HepG2 (cell line): ENCODE data around the gene SEMA4F. TPM values are rescaled to one million over a fixed set of nuclear protein-coding genes. Genes with fewer than 3 reads are reported as not detected.

Experiments
- ARHGAP35 ChIP-seq: sonication (generic); formaldehyde crosslinking; IDR thresholded peaks from 2 replicates; pipeline ENCODE4 v1.9.0; 2022; ENCODE audit warnings: mild to moderate bottlenecking, inconsistent platforms, moderate library complexity, missing genetic modification reagents, borderline replicate concordance
- ARNT2 ChIP-seq: sonication (generic); formaldehyde crosslinking; IDR thresholded peaks from 2 replicates; pipeline ENCODE4 v1.8.0; 2022; ENCODE audit warnings: mild to moderate bottlenecking, low read depth, missing genetic modification reagents, moderate library complexity
- CEBPB ChIP-seq: IDR thresholded peaks from 2 replicates; pipeline ENCODE4 v1.6.1; 2011; ENCODE audit warnings: low read depth, low read length, improper control_type of control experiment, borderline replicate concordance
- EED ChIP-seq: sonication (generic); formaldehyde crosslinking; IDR thresholded peaks from 2 replicates; pipeline ENCODE4 v1.5.0; 2020; ENCODE audit warnings: mild to moderate bottlenecking, missing genetic modification reagents
- FLYWCH1 ChIP-seq: sonication (generic); formaldehyde crosslinking; IDR thresholded peaks from 2 replicates; pipeline ENCODE4 v1.8.1; 2023; ENCODE audit warnings: mild to moderate bottlenecking, missing genetic modification reagents
- HMGXB3 ChIP-seq: sonication (generic); formaldehyde crosslinking; IDR thresholded peaks from 2 replicates; pipeline ENCODE4 v1.4.0; 2020; ENCODE audit warnings: missing genetic modification reagents, borderline replicate concordance
- HNF4A ChIP-seq: sonication (generic); formaldehyde crosslinking; IDR thresholded peaks from 2 replicates; pipeline ENCODE4 v1.4.0; 2020; ENCODE audit warnings: missing genetic modification reagents
- IKZF4 ChIP-seq: sonication (generic); formaldehyde crosslinking; IDR thresholded peaks from 2 replicates; pipeline ENCODE4 v1.5.1; 2020; ENCODE audit warnings: borderline replicate concordance, mild to moderate bottlenecking, low read depth, missing genetic modification reagents; ENCODE audit errors: not compliant biosample characterization
- KDM3A ChIP-seq: IDR thresholded peaks from 2 replicates; pipeline ENCODE4 v1.6.1; 2018; ENCODE audit warnings: low read depth, missing compliant biosample characterization
- MEIS1 ChIP-seq: sonication (generic); formaldehyde crosslinking; IDR thresholded peaks from 2 replicates; pipeline ENCODE4 v1.9.0; 2021; ENCODE audit warnings: mild to moderate bottlenecking, missing genetic modification reagents, moderate library complexity, borderline replicate concordance
- MIXL1 ChIP-seq: IDR thresholded peaks from 2 replicates; pipeline ENCODE4 v1.6.1; 2016
- MXD4 ChIP-seq: IDR thresholded peaks from 2 replicates; pipeline ENCODE4 v1.6.1; 2016; ENCODE audit warnings: mild to moderate bottlenecking, missing biosample characterization, missing genetic modification reagents
- NCOA2 ChIP-seq: sonication (generic); formaldehyde crosslinking; IDR thresholded peaks from 2 replicates; pipeline ENCODE4 v1.8.0; 2022; ENCODE audit warnings: inconsistent platforms
- RBM22 ChIP-seq: fragments of 200-400 bp; formaldehyde crosslinking; optimal IDR thresholded peaks from 2 replicates; pipeline ENCODE3; 2017; ENCODE audit warnings: mild to moderate bottlenecking, low read length, moderate library complexity
- SP2 ChIP-seq: sonication (generic); formaldehyde crosslinking; IDR thresholded peaks from 2 replicates; pipeline ENCODE4 v1.5.1; 2020; ENCODE audit warnings: mild to moderate bottlenecking, missing genetic modification reagents
- SP4 ChIP-seq: sonication (generic); formaldehyde crosslinking; IDR thresholded peaks from 2 replicates; pipeline ENCODE4 v1.8.1; 2023; ENCODE audit warnings: mild to moderate bottlenecking, missing genetic modification reagents
- ZHX1 ChIP-seq: sonication (generic); formaldehyde crosslinking; IDR thresholded peaks from 2 replicates; pipeline ENCODE4 v1.8.1; 2022; ENCODE audit warnings: low read depth, mild to moderate bottlenecking, missing genetic modification reagents
- ZNF253 ChIP-seq: sonication (generic); formaldehyde crosslinking; IDR thresholded peaks from 2 replicates; pipeline ENCODE4 v1.8.0; 2022; ENCODE audit warnings: mild to moderate bottlenecking, missing genetic modification reagents, borderline replicate concordance
- ZNF337 ChIP-seq: sonication (generic); formaldehyde crosslinking; IDR thresholded peaks from 2 replicates; pipeline ENCODE4 v1.5.1; 2020; ENCODE audit warnings: missing genetic modification reagents, low read depth, mild to moderate bottlenecking, borderline replicate concordance
- ZNF367 ChIP-seq: sonication (generic); formaldehyde crosslinking; IDR thresholded peaks from 2 replicates; pipeline ENCODE4 v1.4.0; 2020; ENCODE audit warnings: missing genetic modification reagents, borderline replicate concordance
- ZNF446 ChIP-seq: sonication (generic); formaldehyde crosslinking; IDR thresholded peaks from 2 replicates; pipeline ENCODE4 v1.5.0; 2020; ENCODE audit warnings: mild to moderate bottlenecking, missing genetic modification reagents
- ZNF776 ChIP-seq: sonication (generic); formaldehyde crosslinking; IDR thresholded peaks from 2 replicates; pipeline ENCODE4 v1.4.0; 2020; ENCODE audit warnings: mild to moderate bottlenecking, missing genetic modification reagents
- ZNF790 ChIP-seq: sonication (generic); formaldehyde crosslinking; IDR thresholded peaks from 2 replicates; pipeline ENCODE4 v1.8.0; 2022; ENCODE audit warnings: missing genetic modification reagents, mild to moderate bottlenecking, borderline replicate concordance
- polyA plus RNA-seq, 8 experiments: library from polyadenylated mRNA; depleted of rRNA in 3 of 8; stranded (reverse) in 7 of 8; unstranded in 1 of 8; fragments of >200 nt; fragmentation: Illumina TruSeq in 4 of 8; extraction: Trizol in 4 of 8; gene quantifications; 2 replicates each; pipeline versions ENCODE4 v1.2.1 to v1.2.3, GENCODE V29; 2011 to 2016; ENCODE audit warnings: low read depth in 4 of 8, missing spikeins in 1 of 8, mixed read lengths in 1 of 8; ENCODE audit not compliant: insufficient read depth in 1 of 8
- total RNA-seq, 5 experiments: library from RNA; depleted of rRNA; stranded (reverse); fragments of >200 nt; fragmentation: Illumina TruSeq; extraction: Trizol; gene quantifications; 2 replicates each; pipeline ENCODE4 v1.2.3, GENCODE V29; 2016; ENCODE audit warnings: low read depth in 1 of 5

SEMA4F gene
- total and polyA plus RNA-seq, 2 of the 13 experiments (the other 11 are each of a cell fraction or from before 2014, with no cell fraction given) = 7.1 to 10.3 TPM

- TF ChIP-seq ZHX1 (no peak), MXD4 (CRISPR knock-in tag) (no peak), IKZF4 (CRISPR knock-in tag) (peak; percentile 27), ARHGAP35 (CRISPR knock-in tag) (peak; percentile 47; the same call in 1 of the 2 replicates), RBM22 (no peak), CEBPB (no peak), ZNF367 (CRISPR knock-in tag) (no peak), ZNF790 (CRISPR knock-in tag) (peak; percentile 61; the same call in 1 of the 2 replicates), ZNF253 (CRISPR knock-in tag) (0 out of 2 replicates have a peak, but pooled peaks have one; percentile 69), FLYWCH1 (CRISPR knock-in tag) (no peak), SP4 (CRISPR knock-in tag) (peak; percentile 84), HNF4A (CRISPR knock-in tag) (no peak), EED (CRISPR knock-in tag) (peak; percentile 92), HMGXB3 (no peak), NCOA2 (CRISPR knock-in tag) (no peak), MIXL1 (CRISPR knock-in tag) (no peak), ZNF446 (CRISPR knock-in tag) (no peak), MEIS1 (CRISPR knock-in tag) (peak; percentile 57; the same call in 1 of the 2 replicates), ZNF776 (no peak; the same call in 1 of the 2 replicates), KDM3A (CRISPR knock-in tag) (peak; percentile 58), ZNF337 (CRISPR knock-in tag) (peak; percentile 35; the same call in 1 of the 2 replicates), SP2 (CRISPR knock-in tag) (peak; percentile 87), ARNT2 (0 out of 2 replicates have a peak, but pooled peaks have one; percentile 18)
Observed at GRCh38 chr2:74653985-74654882, at the start of gene SEMA4F (continued).
